IMR-90 (cell line): Measurements from ENCODE around the gene STOX2. TPM values are rescaled to one million over a fixed set of nuclear protein-coding genes. Genes with fewer than 3 reads are reported as not detected.

Experiments
- ATAC-seq: fragments of 200-7000 bp; cut with Tn5 transposase; 2 replicates; pipeline ENCODE4 v1.9.1; 2020; ENCODE audit warnings: low read depth, mild to moderate bottlenecking, moderate library complexity
- BruUV-seq: library from RNA; stranded (reverse); fragments of 400-500 nt; replicated peaks from 2 replicates; lab custom pipeline; 2021; lab: Mats Ljungman, UMichigan
- CTCF ChIA-PET: fragments of 300-600 bp; formaldehyde crosslinking; extraction: SDS; loops from one replicate; lab custom pipeline; 2021; ENCODE audit warnings: antibody characterized with exemption; lab: Yijun Ruan, JAX
- POLR2A ChIA-PET: fragments of 300-600 bp; sonication (Branson Sonifier 250); formaldehyde crosslinking; loops from one replicate; lab custom pipeline; 2022; ENCODE audit warnings: antibody characterized with exemption; ENCODE audit not compliant: unreplicated experiment; lab: Charles Lee
- DNase-seq: peaks from one replicate; pipeline ENCODE4 v3.0.0; 2013
- H2AFZ ChIP-seq: replicated peaks from 2 replicates; pipeline ENCODE3; 2013; ENCODE audit warnings: low read length, mild to moderate bottlenecking; ENCODE audit not compliant: poor library complexity
- H2AK5ac ChIP-seq: 2 replicates; pipeline ENCODE4 v1.6.1; 2013; ENCODE audit warnings: low read depth, low read length, inconsistent platforms
- H2AK9ac ChIP-seq: replicated peaks from 2 replicates; pipeline ENCODE3; 2013; ENCODE audit warnings: mild to moderate bottlenecking, low read depth, low read length, moderate library complexity; ENCODE audit not compliant: poor library complexity
- H2BK120ac ChIP-seq: 2 replicates; pipeline ENCODE4 v1.6.1; 2013; ENCODE audit warnings: low read depth, low read length, inconsistent platforms
- H2BK15ac ChIP-seq: 3 replicates; pipeline ENCODE4 v1.6.1; 2013; ENCODE audit warnings: low read depth, low read length, inconsistent platforms
- H2BK20ac ChIP-seq: 2 replicates; pipeline ENCODE4 v1.6.1; 2013; ENCODE audit warnings: low read depth, mild to moderate bottlenecking, inconsistent platforms, low read length, moderate library complexity
- H2BK5ac ChIP-seq: 2 replicates; pipeline ENCODE4 v1.6.1; 2013; ENCODE audit warnings: mild to moderate bottlenecking, low read depth, low read length, inconsistent platforms; ENCODE audit not compliant: poor library complexity, severe bottlenecking
- H3K14ac ChIP-seq: replicated peaks from 2 replicates; pipeline ENCODE4 v1.6.1; 2013; ENCODE audit warnings: low read depth, low read length, inconsistent platforms
- H3K18ac ChIP-seq: 2 replicates; pipeline ENCODE4 v1.6.1; 2013; ENCODE audit warnings: low read depth, low read length, control low read depth
- H3K23ac ChIP-seq: 2 replicates; pipeline ENCODE4 v1.6.1; 2013; ENCODE audit warnings: low read depth, low read length, inconsistent platforms
- H3K27ac ChIP-seq: 2 replicates; pipeline ENCODE4 v1.5.1; 2013; ENCODE audit warnings: mild to moderate bottlenecking, control low read depth, low read length; ENCODE audit not compliant: insufficient read depth
- H3K27me3 ChIP-seq: 2 replicates; pipeline ENCODE4 v1.6.1; 2013; ENCODE audit warnings: low read length; ENCODE audit not compliant: control insufficient read depth, insufficient read depth
- H3K36me3 ChIP-seq: 2 replicates; pipeline ENCODE4 v1.6.1; 2013; ENCODE audit warnings: low read length, mixed read lengths; ENCODE audit not compliant: control insufficient read depth, insufficient read depth
- H3K4ac ChIP-seq: 2 replicates; pipeline ENCODE4 v1.6.1; 2013; ENCODE audit warnings: low read depth, low read length, inconsistent platforms
- H3K4me1 ChIP-seq: 2 replicates; pipeline ENCODE4 v1.6.1; 2013; ENCODE audit warnings: low read length, mixed read lengths; ENCODE audit not compliant: control insufficient read depth, insufficient read depth
- H3K4me2 ChIP-seq: 2 replicates; pipeline ENCODE4 v1.6.1; 2013; ENCODE audit warnings: low read depth, mild to moderate bottlenecking, control low read depth, low read length, moderate library complexity
- H3K4me3 ChIP-seq: 2 replicates; pipeline ENCODE4 v1.5.1; 2013; ENCODE audit warnings: low read depth, mild to moderate bottlenecking, control low read depth, low read length, moderate library complexity; ENCODE audit not compliant: insufficient read depth
- H3K56ac ChIP-seq: 2 replicates; pipeline ENCODE4 v1.6.1; 2013; ENCODE audit warnings: low read length, inconsistent platforms; ENCODE audit not compliant: insufficient read depth; ENCODE audit errors: extremely low read depth
- H3K79me1 ChIP-seq, 2 experiments: 2 replicates each; pipeline ENCODE4 v1.6.1; 2013; ENCODE audit warnings: low read length in 2 of 2, inconsistent platforms in 1 of 2, low read depth in 1 of 2
- H3K9ac ChIP-seq: 2 replicates; pipeline ENCODE4 v1.6.1; 2013; ENCODE audit warnings: low read depth, low read length, control low read depth
- H3K9me1 ChIP-seq: 2 replicates; pipeline ENCODE4 v1.6.1; 2013; ENCODE audit warnings: low read length, inconsistent platforms; ENCODE audit not compliant: insufficient read depth
- H3K9me3 ChIP-seq: 2 replicates; pipeline ENCODE4 v1.6.1; 2013; ENCODE audit warnings: low read length; ENCODE audit not compliant: control insufficient read depth, insufficient read depth
- H4K20me1 ChIP-seq: 2 replicates; pipeline ENCODE4 v1.6.1; 2013; ENCODE audit warnings: low read length, inconsistent platforms; ENCODE audit not compliant: insufficient read depth
- H4K5ac ChIP-seq: 2 replicates; pipeline ENCODE4 v1.6.1; 2013; ENCODE audit warnings: mild to moderate bottlenecking, low read depth, low read length, control low read depth
- H4K8ac ChIP-seq, 2 experiments: 2 replicates each; pipeline ENCODE4 v1.6.1; 2013; ENCODE audit warnings: low read depth in 2 of 2, low read length in 2 of 2, control low read depth in 1 of 2, inconsistent platforms in 1 of 2
- H4K91ac ChIP-seq: 2 replicates; pipeline ENCODE4 v1.6.1; 2013; ENCODE audit warnings: low read depth, low read length, inconsistent platforms; ENCODE audit not compliant: insufficient read depth
- CEBPB ChIP-seq: IDR thresholded peaks from 2 replicates; pipeline ENCODE4 v1.6.1; 2012; ENCODE audit warnings: low read depth, low read length, improper control_type of control experiment
- CTCF ChIP-seq: conservative IDR thresholded peaks from 2 replicates; pipeline ENCODE4 v1.5.1; 2012; ENCODE audit warnings: mild to moderate bottlenecking, low read depth, low read length, improper control_type of control experiment
- ELK1 ChIP-seq: fragments of 150-350 bp; IDR thresholded peaks from 2 replicates; pipeline ENCODE4 v1.6.1; 2016; ENCODE audit warnings: low read depth, mild to moderate bottlenecking, low read length, moderate library complexity, borderline replicate concordance
- MAZ ChIP-seq: IDR thresholded peaks from 2 replicates; pipeline ENCODE4 v1.6.1; 2012; ENCODE audit warnings: low read depth, mild to moderate bottlenecking, low read length, improper control_type of control experiment, moderate library complexity, borderline replicate concordance
- MXI1 ChIP-seq: IDR thresholded peaks from 2 replicates; pipeline ENCODE4 v1.6.1; 2012; ENCODE audit warnings: low read depth, mild to moderate bottlenecking, low read length, moderate library complexity, borderline replicate concordance
- USF2 ChIP-seq: fragments of 150-350 bp; IDR thresholded peaks from 2 replicates; pipeline ENCODE4 v1.6.1; 2017; ENCODE audit warnings: mild to moderate bottlenecking, antibody characterized with exemption, low read length, low read depth
- WGBS, 2 experiments: methylation state at CpG; one replicate each; pipeline versions ENCODE4 v1.1.5 to v1.1.7; 2013; ENCODE audit warnings: missing lambda C conversion rate in 2 of 2; ENCODE audit not compliant: insufficient read length in 1 of 2; ENCODE audit errors: extremely low coverage in 2 of 2; 5-methylcytosine and 5-hydroxymethylcytosine counted together
- dilution Hi-C: fragments of 300-500 bp; cut with HindIII; formaldehyde crosslinking; loops from one replicate; pipeline ENCODE4 v1.14.3; 2018; ENCODE audit warnings: low sequenced_read_pairs; ENCODE audit not compliant: unreplicated experiment
- in situ Hi-C: fragments of 300-500 bp; cut with MboI; formaldehyde crosslinking; loops from 3 replicates; pipeline ENCODE4 v1.14.3; 2019; ENCODE audit warnings: low sequenced_read_pairs, inconsistent platforms, mixed read lengths
- intact Hi-C: fragments of 100-400 bp; cut with micrococcal nuclease; formaldehyde crosslinking; loops from 2 replicates; pipeline ENCODE4 v1.10.0; 2022
- polyA plus RNA-seq, 3 experiments: library from polyadenylated mRNA; depleted of rRNA; stranded (reverse); fragments of >200 nt; gene quantifications; 2 replicates each; pipeline ENCODE4 v1.2.3, GENCODE V29; 2012; ENCODE audit warnings: low replicate concordance in 1 of 3
- total RNA-seq: library from RNA; depleted of rRNA; stranded (reverse); fragments of >200 nt; gene quantifications from 2 replicates; pipeline ENCODE4 v1.2.3, GENCODE V29; 2012

STOX2 gene
- total and polyA plus RNA-seq, 2 of the 4 experiments (the other 2 are of a cell fraction), result 1.1 to 5.4 TPM

GRCh38 chr4:183995570-183995969, 90.5 kb downstream of the STOX2 start:
- intact Hi-C loops (loop anchor here (10.0 kb wide), 1 partner anchor 1761 kb away; no protein-coding TSS in a partner anchor), dilution Hi-C loops (no loop called here), in situ Hi-C loops (no loop called here)
- no peak overlapping the region for H2AFZ ChIP-seq
- peak overlapping the region; percentile 93 for H2BK20ac ChIP-seq
- peaks cover 17% of the 10 kb centered on the region for H3K4me1 ChIP-seq
- H3K14ac ChIP-seq, result no peak overlapping the region; the same call in 1 of the 2 replicates
- H3K4ac ChIP-seq, result peak overlapping the region; percentile 88
- H4K20me1 ChIP-seq, result no peaks in the 10 kb centered on the region
- WGBS, 2 experiments, result no CpG with 5 or more reads among the region's 11 CpGs
- no peak overlapping the region; the same call in 1 of the 2 replicates for H3K23ac ChIP-seq
- H2BK120ac ChIP-seq, result peak overlapping the region; percentile 90
- ChIA-PET POLR2A (interaction anchor here (0.6 kb wide), 1 partner anchor 61 kb away, joined by 4 read pairs; no protein-coding TSS in a partner anchor), CTCF (interaction anchor here (0.8 to 1.4 kb wide), 2 partner anchors 22 to 105 kb away, joined by 3 to 4 read pairs; no protein-coding TSS in a partner anchor)
- peak overlapping the region; percentile 97 for H2BK5ac ChIP-seq
- H3K27ac ChIP-seq, result peak overlapping the region; percentile 74
- peak overlapping the region; percentile 79; the same call in 1 of the 2 replicates for H2AK5ac ChIP-seq
- 0 out of 4 replicates have a peak, but pooled peaks cover 0 to 4% of the 10 kb centered on the region in 2 experiments for H3K79me1 ChIP-seq
- no peak overlapping the region for H3K4me3 ChIP-seq
- H3K4me2 ChIP-seq, result no peak overlapping the region
- H3K36me3 ChIP-seq, result peaks cover 8% of the 10 kb centered on the region; the same call in 1 of the 2 replicates
- H3K9me1 ChIP-seq, result peaks cover 11% of the 10 kb centered on the region
- no peaks in the 10 kb centered on the region for H3K9me3 ChIP-seq
- H4K91ac ChIP-seq, result peak overlapping the region; percentile 82
- H3K56ac ChIP-seq, result no peak overlapping the region; the same call in 1 of the 2 replicates
- DNase-seq (peak; percentile 32), ATAC-seq (no peak)
- H4K5ac ChIP-seq, result peak overlapping the region; percentile 91
- peak overlapping the region; percentile 100 for H3K18ac ChIP-seq
- peak overlapping the region; percentile 75 to 83; a peak in 3 of 4 replicates for H4K8ac ChIP-seq
- BruUV-seq, result no TSS peak
- TF ChIP-seq MXI1, result no peak
- no peak for TF ChIP-seq MAZ
- peak; percentile 63 for TF ChIP-seq CEBPB
- TF ChIP-seq USF2, result no peak
- TF ChIP-seq CTCF, result no peak
- TF ChIP-seq ELK1, result no peak
- peak overlapping the region; percentile 58; the same call in 1 of the 2 replicates for H3K9ac ChIP-seq
- no peaks in the 10 kb centered on the region for H3K27me3 ChIP-seq
- no peak overlapping the region for H2AK9ac ChIP-seq
- H2BK15ac ChIP-seq, result peak overlapping the region; percentile 67; the same call in 2 of the 3 replicates
